DND-41 (cell line): ENCODE results near the gene TRIM54.

Experiments used
- CTCF ChIP-seq: IDR thresholded peaks from 2 replicates; pipeline ENCODE4 v1.5.1; 2012; ENCODE audit warnings: borderline replicate concordance, low read length, moderate library complexity, mild to moderate bottlenecking; ENCODE audit not compliant: poor library complexity, severe bottlenecking; ENCODE audit errors: extremely low read depth
- EZH2 ChIP-seq: IDR thresholded peaks from 3 replicates; pipeline ENCODE4 v1.6.1; 2012; ENCODE audit warnings: borderline replicate concordance, low read depth, mild to moderate bottlenecking, moderate library complexity, low read length, inconsistent platforms; ENCODE audit not compliant: severe bottlenecking

GRCh38 chr2:27281855-27282559, at the start of gene TRIM54:
- no peak for TF ChIP-seq CTCF
- TF ChIP-seq EZH2, result no peak
